Measurements from ENCODE around the gene INTS15.

DNA sequence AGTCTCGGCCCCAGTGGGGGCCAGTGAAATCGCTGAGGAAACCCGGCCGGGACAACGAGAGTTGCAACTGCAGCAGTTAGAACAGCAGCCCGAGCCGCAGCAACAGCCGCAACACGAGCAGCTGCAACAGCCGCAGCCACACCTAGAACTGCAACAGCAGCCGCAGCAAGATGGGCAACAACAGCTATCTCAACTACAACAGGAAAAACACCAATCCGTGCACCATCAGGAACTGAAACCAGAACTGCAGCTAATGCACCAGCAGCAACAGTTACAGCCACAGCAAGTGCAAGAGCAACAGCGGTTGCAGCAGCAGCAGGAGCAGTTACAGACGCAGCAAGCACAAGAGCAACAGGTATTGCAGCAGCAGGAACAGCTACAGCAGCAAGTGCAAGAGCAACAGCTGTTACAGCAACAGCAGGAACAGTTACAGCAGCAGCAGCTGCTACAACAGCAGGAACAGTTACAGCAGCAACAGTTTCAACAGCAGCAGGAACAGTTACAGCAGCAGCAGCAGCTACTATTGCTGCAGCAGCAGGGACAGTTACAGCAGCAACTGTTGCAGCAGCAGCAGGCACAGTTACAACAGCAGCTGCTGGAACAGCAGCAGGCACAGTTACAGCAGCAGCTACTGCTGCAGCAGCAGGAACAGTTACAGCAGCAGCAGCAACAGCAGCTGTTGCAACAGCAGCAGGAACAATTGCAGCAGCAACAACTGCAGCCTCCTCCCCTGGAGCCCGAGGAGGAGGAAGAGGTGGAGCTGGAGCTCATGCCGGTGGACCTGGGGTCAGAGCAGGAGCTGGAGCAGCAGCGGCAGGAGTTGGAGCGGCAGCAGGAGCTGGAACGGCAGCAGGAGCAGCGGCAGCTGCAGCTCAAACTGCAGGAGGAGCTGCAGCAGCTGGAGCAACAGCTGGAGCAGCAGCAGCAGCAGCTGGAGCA is 31.6 kb downstream of the INTS15 start:
- TF ChIP-seq, protein P1, sequence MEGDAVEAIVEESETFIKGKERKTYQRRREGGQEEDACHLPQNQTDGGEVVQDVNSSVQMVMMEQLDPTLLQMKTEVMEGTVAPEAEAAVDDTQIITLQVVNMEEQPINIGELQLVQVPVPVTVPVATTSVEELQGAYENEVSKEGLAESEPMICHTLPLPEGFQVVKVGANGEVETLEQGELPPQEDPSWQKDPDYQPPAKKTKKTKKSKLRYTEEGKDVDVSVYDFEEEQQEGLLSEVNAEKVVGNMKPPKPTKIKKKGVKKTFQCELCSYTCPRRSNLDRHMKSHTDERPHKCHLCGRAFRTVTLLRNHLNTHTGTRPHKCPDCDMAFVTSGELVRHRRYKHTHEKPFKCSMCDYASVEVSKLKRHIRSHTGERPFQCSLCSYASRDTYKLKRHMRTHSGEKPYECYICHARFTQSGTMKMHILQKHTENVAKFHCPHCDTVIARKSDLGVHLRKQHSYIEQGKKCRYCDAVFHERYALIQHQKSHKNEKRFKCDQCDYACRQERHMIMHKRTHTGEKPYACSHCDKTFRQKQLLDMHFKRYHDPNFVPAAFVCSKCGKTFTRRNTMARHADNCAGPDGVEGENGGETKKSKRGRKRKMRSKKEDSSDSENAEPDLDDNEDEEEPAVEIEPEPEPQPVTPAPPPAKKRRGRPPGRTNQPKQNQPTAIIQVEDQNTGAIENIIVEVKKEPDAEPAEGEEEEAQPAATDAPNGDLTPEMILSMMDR (IDR thresholded peaks at IDR 0.05 in 2 of 3, conservative IDR thresholded peaks at IDR 0.05 in 1 of 3; ENCODE audit: borderline replicate concordance in 1 of 3, insufficient read depth in 1 of 3, low read depth in 2 of 3, low read length in 2 of 3): no peak
- TF ChIP-seq POLR2A (IDR thresholded peaks at IDR 0.05; ENCODE audit: borderline replicate concordance, extremely low read depth, insufficient read depth, insufficient read length): no peak
- TF ChIP-seq TCF7L2 (IDR thresholded peaks at IDR 0.05; ENCODE audit: borderline replicate concordance, extremely low read depth, insufficient read depth, insufficient read length): no peak
- no peak for TF ChIP-seq POLR2AphosphoS5 (IDR thresholded peaks at IDR 0.05; ENCODE audit: low read depth, low read length)
- no peak for TF ChIP-seq EZH2 (IDR thresholded peaks at IDR 0.05)
- TF ChIP-seq, protein P2, sequence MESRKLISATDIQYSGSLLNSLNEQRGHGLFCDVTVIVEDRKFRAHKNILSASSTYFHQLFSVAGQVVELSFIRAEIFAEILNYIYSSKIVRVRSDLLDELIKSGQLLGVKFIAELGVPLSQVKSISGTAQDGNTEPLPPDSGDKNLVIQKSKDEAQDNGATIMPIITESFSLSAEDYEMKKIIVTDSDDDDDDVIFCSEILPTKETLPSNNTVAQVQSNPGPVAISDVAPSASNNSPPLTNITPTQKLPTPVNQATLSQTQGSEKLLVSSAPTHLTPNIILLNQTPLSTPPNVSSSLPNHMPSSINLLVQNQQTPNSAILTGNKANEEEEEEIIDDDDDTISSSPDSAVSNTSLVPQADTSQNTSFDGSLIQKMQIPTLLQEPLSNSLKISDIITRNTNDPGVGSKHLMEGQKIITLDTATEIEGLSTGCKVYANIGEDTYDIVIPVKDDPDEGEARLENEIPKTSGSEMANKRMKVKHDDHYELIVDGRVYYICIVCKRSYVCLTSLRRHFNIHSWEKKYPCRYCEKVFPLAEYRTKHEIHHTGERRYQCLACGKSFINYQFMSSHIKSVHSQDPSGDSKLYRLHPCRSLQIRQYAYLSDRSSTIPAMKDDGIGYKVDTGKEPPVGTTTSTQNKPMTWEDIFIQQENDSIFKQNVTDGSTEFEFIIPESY (IDR thresholded peaks at IDR 0.05; ENCODE audit: extremely low read depth, insufficient replicate concordance, low read length): no peak
- TF ChIP-seq, protein P3, sequence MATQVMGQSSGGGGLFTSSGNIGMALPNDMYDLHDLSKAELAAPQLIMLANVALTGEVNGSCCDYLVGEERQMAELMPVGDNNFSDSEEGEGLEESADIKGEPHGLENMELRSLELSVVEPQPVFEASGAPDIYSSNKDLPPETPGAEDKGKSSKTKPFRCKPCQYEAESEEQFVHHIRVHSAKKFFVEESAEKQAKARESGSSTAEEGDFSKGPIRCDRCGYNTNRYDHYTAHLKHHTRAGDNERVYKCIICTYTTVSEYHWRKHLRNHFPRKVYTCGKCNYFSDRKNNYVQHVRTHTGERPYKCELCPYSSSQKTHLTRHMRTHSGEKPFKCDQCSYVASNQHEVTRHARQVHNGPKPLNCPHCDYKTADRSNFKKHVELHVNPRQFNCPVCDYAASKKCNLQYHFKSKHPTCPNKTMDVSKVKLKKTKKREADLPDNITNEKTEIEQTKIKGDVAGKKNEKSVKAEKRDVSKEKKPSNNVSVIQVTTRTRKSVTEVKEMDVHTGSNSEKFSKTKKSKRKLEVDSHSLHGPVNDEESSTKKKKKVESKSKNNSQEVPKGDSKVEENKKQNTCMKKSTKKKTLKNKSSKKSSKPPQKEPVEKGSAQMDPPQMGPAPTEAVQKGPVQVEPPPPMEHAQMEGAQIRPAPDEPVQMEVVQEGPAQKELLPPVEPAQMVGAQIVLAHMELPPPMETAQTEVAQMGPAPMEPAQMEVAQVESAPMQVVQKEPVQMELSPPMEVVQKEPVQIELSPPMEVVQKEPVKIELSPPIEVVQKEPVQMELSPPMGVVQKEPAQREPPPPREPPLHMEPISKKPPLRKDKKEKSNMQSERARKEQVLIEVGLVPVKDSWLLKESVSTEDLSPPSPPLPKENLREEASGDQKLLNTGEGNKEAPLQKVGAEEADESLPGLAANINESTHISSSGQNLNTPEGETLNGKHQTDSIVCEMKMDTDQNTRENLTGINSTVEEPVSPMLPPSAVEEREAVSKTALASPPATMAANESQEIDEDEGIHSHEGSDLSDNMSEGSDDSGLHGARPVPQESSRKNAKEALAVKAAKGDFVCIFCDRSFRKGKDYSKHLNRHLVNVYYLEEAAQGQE (IDR thresholded peaks at IDR 0.05; ENCODE audit: low read depth): no peak
- no peak for TF ChIP-seq EGR1 (IDR thresholded peaks at IDR 0.05; ENCODE audit: low read depth)
- TF ChIP-seq, protein P4, sequence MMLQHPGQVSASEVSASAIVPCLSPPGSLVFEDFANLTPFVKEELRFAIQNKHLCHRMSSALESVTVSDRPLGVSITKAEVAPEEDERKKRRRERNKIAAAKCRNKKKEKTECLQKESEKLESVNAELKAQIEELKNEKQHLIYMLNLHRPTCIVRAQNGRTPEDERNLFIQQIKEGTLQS (IDR thresholded peaks at IDR 0.05): no peak

Measured in HCT116 (cell line).